HCT116 (cell line): Measurements from ENCODE around the gene WDR45.

Experiments used
- EGR1 ChIP-seq: IDR thresholded peaks from 2 replicates; pipeline ENCODE4 v1.6.1; 2012; ENCODE audit warnings: low read depth
- EZH2 ChIP-seq: fragments of 200-600 bp; sonication (generic); IDR thresholded peaks from 2 replicates; pipeline ENCODE4 v1.6.1; 2017; ENCODE audit warnings: antibody characterized with exemption, mixed run types
- EZH2phosphoT487 ChIP-seq: fragments of 200-600 bp; IDR thresholded peaks from 2 replicates; pipeline ENCODE4 v1.6.1; 2018; ENCODE audit warnings: antibody characterized with exemption, borderline replicate concordance
- JUND ChIP-seq: IDR thresholded peaks from 2 replicates; pipeline ENCODE4 v1.6.1; 2012
- POLR2A ChIP-seq: IDR thresholded peaks from 2 replicates; pipeline ENCODE4 v1.7.0; 2011; ENCODE audit warnings: borderline replicate concordance; ENCODE audit not compliant: insufficient read depth, insufficient read length; ENCODE audit errors: extremely low read depth
- POLR2AphosphoS5 ChIP-seq: IDR thresholded peaks from 2 replicates; pipeline ENCODE4 v1.6.1; 2011; ENCODE audit warnings: mild to moderate bottlenecking, low read depth, low read length, moderate library complexity
- RAD21 ChIP-seq: IDR thresholded peaks from 2 replicates; pipeline ENCODE4 v1.6.1; 2012; ENCODE audit warnings: low read depth, mild to moderate bottlenecking
- SIN3A ChIP-seq: IDR thresholded peaks from 2 replicates; pipeline ENCODE4 v1.6.1; 2012; ENCODE audit warnings: low read depth
- ZFX ChIP-seq: fragments of 450-650 bp; IDR thresholded peaks from 2 replicates; pipeline ENCODE4 v1.6.1; 2017
- ZNF274 ChIP-seq: fragments of 200-500 bp; sonication (Bioruptor generic); IDR thresholded peaks from 2 replicates; pipeline ENCODE4 v1.6.1; 2014; ENCODE audit warnings: mild to moderate bottlenecking, low read depth, low read length, inconsistent platforms
- TF ChIP-seq, protein P1 (sequence below), 3 experiments: fragments of 200-600 bp in 1 of 3; sonication (generic) in 1 of 3; IDR thresholded peaks in 2 of 3; conservative IDR thresholded peaks in 1 of 3; 2 replicates each; pipeline ENCODE4 v1.5.1; 2012 to 2017; ENCODE audit warnings: low read depth in 2 of 3, low read length in 2 of 3, antibody characterized with exemption in 1 of 3, borderline replicate concordance in 1 of 3, control low read depth in 1 of 3, mild to moderate bottlenecking in 1 of 3, mixed read lengths in 1 of 3, mixed run types in 1 of 3, moderate library complexity in 1 of 3; ENCODE audit not compliant: insufficient read depth in 1 of 3
- TF ChIP-seq, protein P2 (sequence below): IDR thresholded peaks from 2 replicates; pipeline ENCODE4 v1.6.1; 2012; ENCODE audit warnings: low read depth
- TF ChIP-seq, protein P3 (sequence below): IDR thresholded peaks from 2 replicates; pipeline ENCODE4 v1.6.1; 2012

DNA sequence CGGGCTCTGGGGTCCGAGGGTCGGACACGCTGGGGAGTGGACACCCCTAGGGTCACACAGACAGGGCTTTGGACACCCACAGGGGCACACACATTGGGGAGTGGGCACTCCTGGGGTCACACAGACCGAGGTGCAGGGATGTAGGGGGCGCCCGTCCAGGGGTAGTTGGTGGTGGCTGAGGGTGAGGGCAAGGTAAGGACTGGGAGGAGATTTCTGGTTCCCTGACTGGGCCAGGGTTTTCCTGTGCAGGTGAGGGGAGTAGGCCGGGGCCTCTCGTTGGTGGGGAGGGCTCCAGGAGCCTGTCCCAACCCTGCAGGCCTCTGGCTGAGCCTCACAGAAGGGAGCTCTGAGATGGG, 21.9 kb upstream of the WDR45 start:
- TF ChIP-seq ZNF274 (no peak), EGR1 (no peak), JUND (no peak), POLR2A (no peak), EZH2 (no peak), POLR2AphosphoS5 (no peak), EZH2phosphoT487 (no peak), ZFX (peak; percentile 12; the same call in 1 of the 2 replicates), RAD21 (no peak), SIN3A (no peak)
- TF ChIP-seq, protein P1, sequence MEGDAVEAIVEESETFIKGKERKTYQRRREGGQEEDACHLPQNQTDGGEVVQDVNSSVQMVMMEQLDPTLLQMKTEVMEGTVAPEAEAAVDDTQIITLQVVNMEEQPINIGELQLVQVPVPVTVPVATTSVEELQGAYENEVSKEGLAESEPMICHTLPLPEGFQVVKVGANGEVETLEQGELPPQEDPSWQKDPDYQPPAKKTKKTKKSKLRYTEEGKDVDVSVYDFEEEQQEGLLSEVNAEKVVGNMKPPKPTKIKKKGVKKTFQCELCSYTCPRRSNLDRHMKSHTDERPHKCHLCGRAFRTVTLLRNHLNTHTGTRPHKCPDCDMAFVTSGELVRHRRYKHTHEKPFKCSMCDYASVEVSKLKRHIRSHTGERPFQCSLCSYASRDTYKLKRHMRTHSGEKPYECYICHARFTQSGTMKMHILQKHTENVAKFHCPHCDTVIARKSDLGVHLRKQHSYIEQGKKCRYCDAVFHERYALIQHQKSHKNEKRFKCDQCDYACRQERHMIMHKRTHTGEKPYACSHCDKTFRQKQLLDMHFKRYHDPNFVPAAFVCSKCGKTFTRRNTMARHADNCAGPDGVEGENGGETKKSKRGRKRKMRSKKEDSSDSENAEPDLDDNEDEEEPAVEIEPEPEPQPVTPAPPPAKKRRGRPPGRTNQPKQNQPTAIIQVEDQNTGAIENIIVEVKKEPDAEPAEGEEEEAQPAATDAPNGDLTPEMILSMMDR (IDR thresholded peaks at IDR 0.05 in 2 of 3, conservative IDR thresholded peaks at IDR 0.05 in 1 of 3; ENCODE audit: borderline replicate concordance in 1 of 3, insufficient read depth in 1 of 3, low read depth in 2 of 3, low read length in 2 of 3) = peak in 1 of 3 experiments; percentile 15; a peak in 1 of 6 replicates
- TF ChIP-seq, protein P2, sequence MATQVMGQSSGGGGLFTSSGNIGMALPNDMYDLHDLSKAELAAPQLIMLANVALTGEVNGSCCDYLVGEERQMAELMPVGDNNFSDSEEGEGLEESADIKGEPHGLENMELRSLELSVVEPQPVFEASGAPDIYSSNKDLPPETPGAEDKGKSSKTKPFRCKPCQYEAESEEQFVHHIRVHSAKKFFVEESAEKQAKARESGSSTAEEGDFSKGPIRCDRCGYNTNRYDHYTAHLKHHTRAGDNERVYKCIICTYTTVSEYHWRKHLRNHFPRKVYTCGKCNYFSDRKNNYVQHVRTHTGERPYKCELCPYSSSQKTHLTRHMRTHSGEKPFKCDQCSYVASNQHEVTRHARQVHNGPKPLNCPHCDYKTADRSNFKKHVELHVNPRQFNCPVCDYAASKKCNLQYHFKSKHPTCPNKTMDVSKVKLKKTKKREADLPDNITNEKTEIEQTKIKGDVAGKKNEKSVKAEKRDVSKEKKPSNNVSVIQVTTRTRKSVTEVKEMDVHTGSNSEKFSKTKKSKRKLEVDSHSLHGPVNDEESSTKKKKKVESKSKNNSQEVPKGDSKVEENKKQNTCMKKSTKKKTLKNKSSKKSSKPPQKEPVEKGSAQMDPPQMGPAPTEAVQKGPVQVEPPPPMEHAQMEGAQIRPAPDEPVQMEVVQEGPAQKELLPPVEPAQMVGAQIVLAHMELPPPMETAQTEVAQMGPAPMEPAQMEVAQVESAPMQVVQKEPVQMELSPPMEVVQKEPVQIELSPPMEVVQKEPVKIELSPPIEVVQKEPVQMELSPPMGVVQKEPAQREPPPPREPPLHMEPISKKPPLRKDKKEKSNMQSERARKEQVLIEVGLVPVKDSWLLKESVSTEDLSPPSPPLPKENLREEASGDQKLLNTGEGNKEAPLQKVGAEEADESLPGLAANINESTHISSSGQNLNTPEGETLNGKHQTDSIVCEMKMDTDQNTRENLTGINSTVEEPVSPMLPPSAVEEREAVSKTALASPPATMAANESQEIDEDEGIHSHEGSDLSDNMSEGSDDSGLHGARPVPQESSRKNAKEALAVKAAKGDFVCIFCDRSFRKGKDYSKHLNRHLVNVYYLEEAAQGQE = no peak
- TF ChIP-seq, protein P3, sequence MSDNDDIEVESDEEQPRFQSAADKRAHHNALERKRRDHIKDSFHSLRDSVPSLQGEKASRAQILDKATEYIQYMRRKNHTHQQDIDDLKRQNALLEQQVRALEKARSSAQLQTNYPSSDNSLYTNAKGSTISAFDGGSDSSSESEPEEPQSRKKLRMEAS = no peak
